HG03460 (cell line): Measurements from ENCODE around the gene PEX26.
"Not testable (repeated sequence)": the region's sequence is repeated elsewhere in the genome, so short reads cannot be mapped to it uniquely, and the experiment has no call there.

Experiments
- ATAC-seq: cut with Tn5 transposase; IDR thresholded peaks from one replicate; pipeline ENCODE4 v1.9.1; 2021; ENCODE audit not compliant: unreplicated experiment

The PEX26 gene

DNA sequence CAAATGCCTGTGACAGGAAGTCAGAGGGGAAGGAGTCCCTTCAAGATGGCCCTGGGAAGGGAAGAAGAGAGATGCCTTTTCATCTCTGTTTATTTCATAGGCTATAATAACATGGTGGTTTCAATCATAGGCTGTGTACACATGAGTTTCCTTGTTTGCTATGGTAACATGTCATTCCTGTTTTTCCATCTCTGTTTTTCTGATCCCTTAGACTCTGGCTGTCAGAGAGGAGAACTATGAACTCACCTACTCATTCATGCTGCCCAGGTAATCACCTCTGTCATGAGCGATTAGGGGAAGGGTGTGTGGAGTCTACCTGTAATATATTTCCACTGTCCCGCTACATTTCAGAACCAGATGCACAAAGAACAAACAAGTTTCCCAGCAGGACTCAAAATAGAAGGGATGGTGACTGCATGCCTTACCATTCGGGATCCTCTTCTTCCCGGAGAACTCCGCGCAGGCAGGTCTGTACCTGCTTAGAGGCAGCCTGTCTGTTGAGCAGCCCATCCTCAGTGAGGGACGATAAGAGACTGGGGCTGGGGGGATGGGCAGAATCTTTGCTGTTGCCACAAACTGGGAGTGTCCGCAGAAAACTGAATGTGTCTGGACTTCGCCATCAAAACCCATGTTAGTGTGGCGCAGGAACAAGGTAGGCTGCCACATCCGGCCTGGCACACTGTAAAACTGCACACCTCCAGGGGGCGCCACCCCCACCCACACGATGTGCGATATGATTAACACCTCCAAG, 7.1 kb upstream of the PEX26 start:
- no peak for ATAC-seq

DNA sequence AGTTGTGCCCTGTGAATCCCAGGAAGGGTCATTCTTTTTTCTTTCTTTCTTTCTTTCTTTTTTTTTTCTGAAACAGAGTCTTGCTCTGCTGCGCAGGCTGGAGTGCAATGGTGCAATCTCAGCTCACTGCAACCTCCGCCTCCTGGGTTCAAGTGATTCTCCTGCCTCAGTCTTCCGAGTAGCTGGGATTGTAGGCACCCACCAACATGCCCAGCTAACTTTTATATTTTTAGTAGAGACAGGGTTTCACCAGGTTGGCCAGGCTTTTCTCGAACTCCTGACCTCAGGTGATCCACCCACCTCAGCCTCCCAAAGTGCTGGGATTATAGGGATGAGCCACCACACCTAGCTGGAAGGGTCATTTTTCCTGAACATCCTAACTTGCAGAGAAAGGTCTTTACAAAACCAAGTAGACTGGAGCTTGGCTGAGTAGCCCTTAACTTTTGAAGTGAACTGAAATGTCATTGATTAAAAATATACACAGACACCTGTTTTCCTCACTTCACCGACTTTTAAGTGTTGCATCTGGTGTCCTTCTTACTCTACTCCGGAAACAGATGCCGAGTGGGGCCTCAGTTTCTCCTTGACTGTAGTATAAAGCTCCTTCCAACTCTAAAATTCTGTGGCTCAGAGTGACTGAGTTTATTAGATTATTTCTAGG, 6.4 kb upstream of the PEX26 start:
- not testable (repeated sequence) for ATAC-seq

GRCh38 chr22:18071968-18072310, 5.9 kb upstream of the PEX26 start:
- no peak for ATAC-seq

- ATAC-seq, result no peak
Measured at GRCh38 chr22:18073467-18073866, 4.3 kb upstream of the PEX26 start.

DNA sequence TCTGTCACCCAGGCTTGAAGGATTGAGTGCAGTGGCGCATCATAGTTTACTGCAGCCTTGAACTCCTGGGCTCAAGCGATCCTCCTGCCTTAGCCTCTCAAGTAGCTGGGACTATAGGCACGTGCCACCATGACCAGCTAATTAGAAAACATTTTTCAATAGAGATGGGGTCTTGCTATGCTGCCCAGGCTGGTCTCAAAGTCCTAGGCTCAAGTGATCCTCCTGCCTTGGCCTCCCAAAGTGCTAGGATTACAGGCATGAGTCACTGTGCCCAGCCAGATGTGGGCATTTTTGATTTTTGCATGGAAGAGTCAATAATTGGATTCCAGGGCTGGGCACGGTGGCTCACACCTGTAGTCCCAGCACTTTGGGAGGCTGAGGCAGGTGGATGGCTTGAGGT, 3.9 kb upstream of the PEX26 start:
- ATAC-seq, result not testable (repeated sequence)

DNA sequence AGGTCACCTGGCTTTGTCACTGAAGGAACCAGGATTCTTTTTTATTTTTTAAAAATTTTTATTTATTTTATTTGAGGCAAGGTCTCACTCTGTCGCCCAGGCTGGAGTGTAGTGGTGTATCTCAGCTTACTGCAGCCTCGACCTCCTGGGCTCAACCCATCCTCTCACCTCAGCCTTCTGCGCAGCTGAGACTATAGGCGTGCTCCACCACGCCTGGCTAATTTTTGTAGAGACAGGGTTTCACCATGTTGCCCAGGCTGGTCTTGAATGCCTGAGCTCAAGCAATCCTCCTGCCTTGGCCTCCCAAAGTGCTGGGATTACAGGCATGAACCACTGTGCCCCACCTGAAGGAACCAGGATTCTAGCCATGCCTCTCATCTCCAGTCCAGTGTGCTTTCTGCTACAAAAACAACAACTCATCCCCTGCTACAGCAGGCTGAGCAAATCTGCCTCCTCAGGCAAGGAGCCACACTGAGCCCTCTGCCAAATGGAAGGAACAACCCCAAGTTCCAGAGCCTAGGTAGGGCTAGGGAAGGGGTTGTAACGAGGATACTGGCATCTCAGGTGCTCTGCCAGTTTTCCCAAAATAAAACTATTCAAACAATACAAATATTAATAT, 2.6 kb upstream of the PEX26 start:
- no peak for ATAC-seq

DNA sequence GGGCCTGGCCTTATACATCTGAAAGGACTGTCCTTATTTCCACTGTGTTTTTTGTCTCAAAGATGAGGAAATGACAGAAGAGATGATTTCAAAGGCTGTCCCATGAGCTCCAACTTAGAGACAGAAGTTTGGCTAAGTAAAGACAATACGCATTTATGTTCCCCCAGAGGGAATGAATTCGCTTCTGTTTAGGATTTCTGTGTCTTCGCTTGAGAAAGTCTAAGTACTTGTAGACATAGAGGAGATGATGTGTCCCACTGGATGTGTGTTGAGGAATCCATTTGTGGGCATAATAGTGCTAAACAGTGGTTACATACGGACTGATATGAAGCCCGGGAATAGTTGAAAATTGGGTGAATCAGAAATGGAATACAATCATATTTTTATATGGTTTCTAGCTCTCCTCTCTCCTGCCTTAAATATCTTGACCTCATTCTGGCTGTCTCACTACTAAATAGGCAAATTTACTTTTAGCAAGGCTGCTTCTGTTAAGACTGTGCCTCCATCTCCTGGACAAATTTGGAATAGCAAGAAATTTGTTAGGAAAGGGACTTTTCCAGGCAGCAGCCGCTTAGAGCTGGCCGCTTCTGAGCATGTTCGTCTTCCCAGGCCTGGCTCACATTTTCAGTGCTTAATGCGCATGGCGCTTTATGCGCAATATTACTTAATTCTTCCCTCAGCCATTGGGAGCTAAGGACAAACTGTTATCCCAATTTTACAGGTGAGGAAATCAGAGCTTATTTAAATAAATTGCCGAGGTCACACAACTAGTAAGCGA, 1.9 kb upstream of the PEX26 start:
- ATAC-seq, result no peak

GRCh38 chr22:18077087-18077638, 627 bp upstream of the PEX26 start:
- ATAC-seq, result peak; percentile 7

DNA sequence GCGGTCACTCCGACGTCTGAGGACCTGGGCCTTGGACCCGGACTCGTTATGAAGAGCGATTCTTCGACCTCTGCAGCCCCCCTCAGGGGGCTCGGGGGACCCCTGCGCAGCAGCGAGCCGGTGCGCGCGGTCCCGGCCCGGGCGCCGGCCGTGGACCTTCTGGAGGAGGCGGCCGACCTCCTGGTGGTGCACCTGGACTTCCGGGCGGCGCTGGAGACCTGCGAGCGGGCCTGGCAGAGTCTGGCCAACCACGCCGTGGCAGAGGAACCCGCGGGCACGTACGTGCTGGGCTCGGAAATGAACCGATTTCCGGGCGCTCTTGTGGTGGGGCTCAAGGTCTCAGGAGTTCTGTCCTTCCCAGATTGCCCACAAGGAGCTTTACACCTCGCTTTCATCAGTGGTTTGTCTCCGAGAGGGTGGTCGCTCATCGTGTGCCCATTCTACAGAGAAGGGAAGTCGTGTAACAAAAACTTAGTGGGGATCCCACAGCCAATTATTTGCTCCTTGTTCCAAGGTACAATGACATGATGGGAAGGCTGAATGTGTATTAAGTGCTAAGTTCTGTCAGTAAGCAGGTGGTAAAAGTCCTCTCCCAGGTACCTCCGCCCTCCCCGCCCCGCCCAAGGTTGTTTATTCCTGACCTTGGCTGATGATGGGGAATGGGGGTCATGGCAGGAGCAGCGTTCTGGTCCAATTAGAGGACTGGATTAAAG, 695 bp downstream of the PEX26 start:
- no peak for ATAC-seq

DNA sequence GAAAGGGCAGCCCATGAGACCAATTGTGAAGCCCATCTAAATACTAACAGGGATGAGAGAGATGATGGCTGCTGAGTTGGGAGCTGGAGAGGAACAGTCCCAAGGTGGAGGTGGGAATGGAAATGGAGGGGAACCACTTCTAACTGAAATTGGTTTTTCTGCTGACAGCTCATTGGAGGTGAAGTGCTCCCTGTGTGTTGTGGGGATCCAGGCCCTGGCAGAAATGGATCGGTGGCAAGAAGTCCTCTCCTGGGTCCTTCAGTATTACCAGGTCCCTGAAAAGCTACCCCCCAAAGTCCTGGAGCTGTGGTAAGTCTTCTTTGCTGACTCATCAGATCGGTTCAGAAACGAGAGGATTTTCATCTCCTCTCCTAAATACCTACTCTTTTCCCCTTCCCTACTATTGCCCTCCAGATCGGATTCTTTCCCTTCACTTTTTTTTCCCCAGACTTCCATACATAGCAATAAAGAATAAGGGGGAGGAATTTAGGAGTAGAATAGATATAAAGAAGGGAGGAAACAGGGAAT, 2.0 kb downstream of the PEX26 start:
- ATAC-seq, result no peak

GRCh38 chr22:18081416-18081815, 3.6 kb downstream of the PEX26 start:
- no peak for ATAC-seq

- ATAC-seq, result no peak
Measured at GRCh38 chr22:18082467-18082866, 4.7 kb downstream of the PEX26 start.

DNA sequence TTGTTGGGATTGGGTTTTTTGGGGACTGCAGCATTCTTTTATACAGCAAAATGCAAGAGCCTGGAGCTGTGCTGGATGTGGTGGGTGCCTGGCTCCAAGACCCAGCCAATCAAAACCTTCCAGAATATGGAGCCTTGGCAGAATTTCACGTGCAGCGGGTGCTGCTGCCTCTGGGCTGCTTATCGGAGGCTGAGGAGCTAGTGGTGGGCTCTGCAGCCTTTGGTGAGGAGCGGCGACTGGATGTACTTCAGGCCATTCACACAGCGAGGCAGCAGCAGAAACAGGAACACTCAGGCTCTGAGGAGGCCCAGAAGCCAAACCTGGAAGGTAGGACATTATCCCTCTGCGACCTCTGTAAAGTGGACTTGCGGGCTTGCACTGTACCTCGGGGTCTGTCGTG, 5.6 kb downstream of the PEX26 start:
- no peak for ATAC-seq

- ATAC-seq, result no peak
Measured at GRCh38 chr22:18085188-18085587, 7.4 kb downstream of the PEX26 start.

GRCh38 chr22:18087350-18087855, 9.6 kb downstream of the PEX26 start:
- no peak for ATAC-seq

- ATAC-seq, result no peak
Measured at GRCh38 chr22:18088825-18089568, 11.2 kb downstream of the PEX26 start.

GRCh38 chr22:18090286-18090685, 12.5 kb downstream of the PEX26 start:
- ATAC-seq, result no peak

GRCh38 chr22:18091478-18091877, 13.7 kb downstream of the PEX26 start:
- no peak for ATAC-seq

DNA sequence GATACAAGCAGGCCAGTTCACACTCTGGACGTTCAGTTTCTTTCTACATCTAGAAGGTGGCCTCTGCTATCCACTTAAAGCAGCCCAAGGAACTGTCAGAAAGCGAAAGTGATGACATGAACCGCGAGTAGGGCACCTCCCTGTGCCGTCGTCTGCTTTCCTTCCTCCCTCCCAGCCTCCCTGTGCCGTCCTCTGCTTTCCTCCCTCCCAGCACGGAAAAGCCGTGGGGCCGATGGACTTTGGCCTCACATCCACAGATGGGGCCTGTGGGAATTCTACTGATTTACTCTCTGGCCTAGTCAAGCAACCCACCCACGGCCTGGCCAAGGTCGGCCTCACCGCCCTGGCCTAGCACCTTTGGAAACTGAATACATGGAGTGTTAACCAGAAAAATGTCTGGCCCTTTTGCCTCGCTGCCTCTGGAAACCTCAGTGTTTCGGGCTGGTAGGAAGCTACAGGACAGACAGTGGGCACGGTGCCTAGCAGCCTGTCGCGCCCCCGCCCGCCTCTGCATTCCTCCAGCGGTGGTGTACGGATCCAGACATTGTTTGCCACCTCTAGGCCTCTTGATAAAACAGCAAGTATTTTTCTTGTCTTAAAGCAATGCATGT, 14.2 kb downstream of the PEX26 start:
- ATAC-seq, result no peak
